D341Med (cell line): ENCODE measurements around the gene ULBP2.
"Not testable (repeated sequence)": the region's sequence is repeated elsewhere in the genome, so short reads cannot be mapped to it uniquely, and the experiment has no call there.

Experiments
- DNase-seq: peaks from one replicate; pipeline ENCODE4 v3.0.0; 2012; ENCODE audit warnings: low spot score

The ULBP2 gene

GRCh38 chr6:149951626-149952025 lies 9.8 kb downstream of the ULBP2 start:
- DNase-seq, result peak; percentile 12

GRCh38 chr6:149953390-149953789 lies 11.6 kb downstream of the ULBP2 start:
- not testable (repeated sequence) for DNase-seq

- DNase-seq, result not testable (repeated sequence)
Observed at GRCh38 chr6:149953934-149954327, 12.1 kb downstream of the ULBP2 start.

GRCh38 chr6:149954328-149954983 lies 12.6 kb downstream of the ULBP2 start:
- not testable (repeated sequence) for DNase-seq

GRCh38 chr6:149954984-149955653 lies 13.3 kb downstream of the ULBP2 start:
- DNase-seq, result not testable (repeated sequence)

GRCh38 chr6:149955654-149956317 lies 14.0 kb downstream of the ULBP2 start:
- peak; percentile 5 for DNase-seq

GRCh38 chr6:149958124-149958523 lies 16.3 kb downstream of the ULBP2 start:
- not testable (repeated sequence) for DNase-seq

- not testable (repeated sequence) for DNase-seq
Observed at GRCh38 chr6:149959806-149960205, 18.0 kb downstream of the ULBP2 start.

- peak; percentile 20 for DNase-seq
Observed at GRCh38 chr6:149960488-149960887, 18.7 kb downstream of the ULBP2 start.

- peak; percentile 46 for DNase-seq
Observed at GRCh38 chr6:149961728-149962425, 20.1 kb downstream of the ULBP2 start.

- DNase-seq, result peak; percentile 13
Observed at GRCh38 chr6:149962461-149963211, 20.8 kb downstream of the ULBP2 start.

GRCh38 chr6:149963212-149963461 lies 21.3 kb downstream of the ULBP2 start:
- DNase-seq, result peak; percentile 22

- peak; percentile 86 for DNase-seq
Observed at GRCh38 chr6:149963462-149964307, 21.9 kb downstream of the ULBP2 start, which contains the start of gene ULBP1. ULBP1 (plus strand) TSS chr6:149963943; CDS start chr6:149964050, 107 bp downstream.

GRCh38 chr6:149964308-149965193 lies 22.7 kb downstream of the ULBP2 start:
- DNase-seq, result peak; percentile 50

GRCh38 chr6:149965194-149966020 lies 23.6 kb downstream of the ULBP2 start:
- peak; percentile 34 for DNase-seq

GRCh38 chr6:149966319-149966718 lies 24.5 kb downstream of the ULBP2 start:
- DNase-seq, result not testable (repeated sequence)

GRCh38 chr6:149967591-149967990 lies 25.8 kb downstream of the ULBP2 start:
- DNase-seq, result no peak

- DNase-seq, result not testable (repeated sequence)
Observed at GRCh38 chr6:149967999-149968398, 26.2 kb downstream of the ULBP2 start.

- not testable (repeated sequence) for DNase-seq
Observed at GRCh38 chr6:149968909-149969308, 27.1 kb downstream of the ULBP2 start.
